Pons (tissue), 1 donor: ENCODE data around the gene CTAG1A.
"Not testable (repeated sequence)": the region's sequence is repeated elsewhere in the genome, so short reads cannot be mapped to it uniquely, and the experiment has no call there.

Experiments used
- DNase-seq: peaks from one replicate; pipeline ENCODE4 v3.0.0-alpha.2; 2016; ENCODE audit warnings: low spot score

The CTAG1A gene

DNA sequence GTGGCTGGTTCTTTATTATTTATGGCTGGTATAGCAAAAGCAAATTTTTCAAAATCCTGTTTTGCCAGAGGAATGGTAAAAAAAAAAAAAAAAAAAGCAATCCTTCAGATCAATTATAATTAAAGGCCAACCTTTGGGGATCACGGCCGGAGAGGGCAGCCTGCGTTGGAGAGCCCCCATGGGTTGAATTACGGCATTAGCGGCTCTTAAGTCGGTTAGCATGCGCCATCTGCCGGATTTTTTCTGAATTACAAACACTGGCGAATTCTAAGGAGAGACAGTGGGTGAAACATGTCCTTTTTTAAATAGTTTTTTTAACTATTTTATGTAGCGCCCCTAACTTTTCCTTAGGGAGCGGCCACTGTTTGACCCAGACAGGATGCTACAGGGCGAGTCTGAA is 28.7 kb downstream of the CTAG1A start:
- not testable (repeated sequence) for DNase-seq

DNA sequence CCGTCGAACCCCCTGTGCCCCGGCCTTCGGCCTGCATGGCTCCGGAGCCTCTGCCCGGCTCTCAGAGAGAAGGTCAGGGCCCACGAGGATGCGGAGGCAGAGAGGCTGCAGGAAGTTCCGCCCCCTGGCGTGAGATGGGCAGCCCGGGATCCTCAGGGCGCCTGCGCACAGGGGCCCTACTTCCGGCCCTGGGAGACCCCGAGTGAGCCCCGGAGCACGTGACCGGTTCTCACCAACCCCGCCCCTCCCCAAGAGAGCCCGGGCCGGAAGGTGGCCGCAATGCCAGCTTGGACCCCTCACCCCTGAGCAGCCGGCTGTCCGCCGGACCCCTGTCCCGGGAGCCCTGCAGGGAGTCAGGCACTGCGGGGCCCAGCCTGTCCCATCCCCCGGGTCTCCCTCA is 34.2 kb downstream of the CTAG1A start, which contains the start of gene CTAG1B:
Gene CTAG1B (minus strand): TSS at position 101 of the 400 bp plus-strand sequence. CDS start 64 bp downstream, at position 37.
- DNase-seq = not testable (repeated sequence)

DNA sequence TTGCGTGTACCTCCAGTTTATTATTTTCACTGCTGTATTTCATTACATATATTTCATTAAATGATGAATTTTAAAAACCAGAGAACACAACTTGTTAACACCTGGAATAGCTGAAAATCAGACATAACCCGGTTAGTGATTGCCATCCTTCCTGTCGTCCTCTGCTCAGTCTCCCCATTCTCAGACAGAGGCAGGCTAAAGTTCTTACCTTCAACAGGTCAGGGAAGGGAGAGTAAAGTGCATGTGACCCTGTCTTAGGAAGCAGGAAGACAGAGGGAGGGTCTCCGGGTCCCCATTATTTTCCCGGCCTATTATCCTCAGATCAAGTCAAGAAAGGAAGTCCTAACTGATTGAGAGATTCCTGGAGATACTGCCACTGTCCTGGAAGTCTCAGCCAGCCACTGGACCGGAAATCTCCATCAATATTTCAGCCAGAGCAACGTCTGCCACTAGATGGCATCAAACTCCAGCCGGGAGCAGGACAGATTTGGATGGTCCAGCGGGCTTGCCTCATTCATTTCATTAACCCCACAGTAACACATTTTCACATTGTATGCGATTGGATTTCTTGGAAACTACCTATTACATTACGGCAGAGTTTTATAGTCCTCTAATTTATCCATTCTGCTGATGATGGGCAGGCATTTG is 36.0 kb downstream of the CTAG1A start:
- DNase-seq = not testable (repeated sequence)

DNA sequence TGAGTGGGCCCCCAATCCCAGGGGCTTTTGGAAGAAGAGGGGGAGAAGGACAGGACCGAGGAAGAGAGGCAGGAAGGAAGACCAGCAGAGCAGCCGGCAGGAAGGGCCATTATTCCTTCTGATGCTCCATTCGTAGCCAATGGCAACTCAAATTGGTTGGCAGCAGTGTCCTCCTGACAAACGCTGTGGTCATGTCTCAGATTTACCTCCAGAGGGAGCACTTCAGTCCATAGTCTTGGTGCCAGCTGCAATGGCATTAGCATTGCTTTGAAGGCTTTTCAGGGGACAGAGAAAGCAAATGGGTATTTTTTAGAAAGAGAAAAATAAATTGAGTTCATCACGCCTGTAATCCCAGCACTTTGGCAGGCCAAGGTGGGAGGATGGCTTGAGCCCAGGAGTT is 44.0 kb downstream of the CTAG1A start:
- DNase-seq = not testable (repeated sequence)

DNA sequence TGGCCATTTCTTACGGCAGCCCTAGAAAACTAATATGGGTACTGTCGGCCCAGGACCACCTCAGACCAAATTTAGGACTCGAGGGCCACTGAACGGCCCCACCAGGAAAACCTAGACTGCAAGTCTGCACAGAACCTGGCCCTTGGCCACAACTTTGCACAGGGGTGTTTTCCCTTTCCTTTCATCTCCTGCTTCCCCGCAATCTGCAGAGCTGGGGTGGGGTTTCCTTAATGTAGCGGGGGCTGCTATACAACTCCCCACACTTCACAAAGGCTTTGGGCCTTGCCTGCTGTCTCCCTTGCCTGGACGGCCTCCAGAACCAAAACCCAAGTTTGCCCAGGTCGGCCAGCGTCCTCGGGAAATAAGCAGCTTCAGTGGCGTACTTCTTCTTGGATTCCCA is 46.0 kb downstream of the CTAG1A start:
- DNase-seq = not testable (repeated sequence)

DNA sequence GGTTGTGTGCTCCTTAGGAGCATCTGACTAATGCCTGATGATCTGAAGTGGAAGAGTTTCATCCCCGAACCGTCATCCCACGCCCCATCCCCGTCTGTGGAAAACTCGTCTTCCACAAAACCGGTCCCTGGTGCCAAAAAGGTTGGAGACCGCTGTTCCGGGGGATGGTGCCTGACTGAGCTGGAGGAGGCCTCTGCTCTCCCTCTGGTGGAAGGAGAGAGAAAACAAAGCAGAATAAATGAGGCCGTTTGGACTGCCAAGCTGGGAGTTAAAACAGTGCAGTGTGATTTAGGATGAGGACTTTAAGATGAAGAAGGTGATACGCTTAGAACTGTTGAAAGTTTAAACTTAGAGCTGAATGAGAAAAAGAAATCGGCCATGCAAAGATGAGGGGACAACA is 48.7 kb downstream of the CTAG1A start:
- not testable (repeated sequence) for DNase-seq
